ENCODE results near the gene RAB35. TPM values are rescaled to one million over a fixed set of nuclear protein-coding genes. Genes with fewer than 3 reads are reported as not detected.

The RAB35 gene
- total RNA-seq, 1 experiment from 2014 or later, result 57.9 TPM

DNA sequence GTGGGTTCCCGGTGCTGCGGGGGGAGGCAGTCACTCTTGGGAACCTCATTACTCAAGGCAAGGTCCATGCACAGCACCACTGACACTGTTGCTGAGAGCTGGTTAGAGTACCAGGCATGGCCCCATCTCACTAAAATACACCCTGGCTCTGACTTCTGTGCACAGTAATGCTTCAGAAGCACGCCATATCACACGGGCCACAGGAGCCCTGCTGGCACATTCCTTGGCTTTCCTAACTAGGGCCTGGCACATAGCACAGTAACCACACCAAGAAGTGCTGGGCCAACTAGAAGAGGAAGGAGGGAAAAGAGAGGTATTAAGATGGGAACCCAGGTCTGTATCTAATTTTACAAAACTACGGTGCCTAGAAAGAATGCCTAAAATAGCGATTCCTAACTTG lies 13.5 kb upstream of the RAB35 start:
- BruUV-seq (replicated peaks), result no TSS peak
- ChIA-PET CTCF (interaction anchor here (0.5 kb wide), 1 partner anchor 22 kb away, joined by 3 read pairs; no protein-coding TSS in a partner anchor), POLR2A (ENCODE audit: low non-redundant PET) (no interaction called here)
- TF ChIP-seq, protein P1, sequence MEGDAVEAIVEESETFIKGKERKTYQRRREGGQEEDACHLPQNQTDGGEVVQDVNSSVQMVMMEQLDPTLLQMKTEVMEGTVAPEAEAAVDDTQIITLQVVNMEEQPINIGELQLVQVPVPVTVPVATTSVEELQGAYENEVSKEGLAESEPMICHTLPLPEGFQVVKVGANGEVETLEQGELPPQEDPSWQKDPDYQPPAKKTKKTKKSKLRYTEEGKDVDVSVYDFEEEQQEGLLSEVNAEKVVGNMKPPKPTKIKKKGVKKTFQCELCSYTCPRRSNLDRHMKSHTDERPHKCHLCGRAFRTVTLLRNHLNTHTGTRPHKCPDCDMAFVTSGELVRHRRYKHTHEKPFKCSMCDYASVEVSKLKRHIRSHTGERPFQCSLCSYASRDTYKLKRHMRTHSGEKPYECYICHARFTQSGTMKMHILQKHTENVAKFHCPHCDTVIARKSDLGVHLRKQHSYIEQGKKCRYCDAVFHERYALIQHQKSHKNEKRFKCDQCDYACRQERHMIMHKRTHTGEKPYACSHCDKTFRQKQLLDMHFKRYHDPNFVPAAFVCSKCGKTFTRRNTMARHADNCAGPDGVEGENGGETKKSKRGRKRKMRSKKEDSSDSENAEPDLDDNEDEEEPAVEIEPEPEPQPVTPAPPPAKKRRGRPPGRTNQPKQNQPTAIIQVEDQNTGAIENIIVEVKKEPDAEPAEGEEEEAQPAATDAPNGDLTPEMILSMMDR (conservative IDR thresholded peaks at IDR 0.05; ENCODE audit: low read depth, low read length), result no peak
- no peak for TF ChIP-seq EZH2 (IDR thresholded peaks at IDR 0.05; ENCODE audit: borderline replicate concordance, low read depth, low read length, poor library complexity, severe bottlenecking)
- Histone ChIP-seq H3K9me3 (ENCODE audit: low read depth, low read length, poor library complexity, severe bottlenecking) (no peaks in the 10 kb centered on the region), H3K36me3 (ENCODE audit: insufficient read depth, low read length, poor library complexity, severe bottlenecking) (peaks cover 84% of the 10 kb centered on the region), H3K27me3 (replicated peaks; ENCODE audit: insufficient read depth, low read depth, low read length, poor library complexity) (no peaks in the 10 kb centered on the region), H3K4me3 (ENCODE audit: low read depth, low read length, poor library complexity, severe bottlenecking) (no peak overlapping the region), H3K4me1 (ENCODE audit: insufficient read depth, low read length, poor library complexity, severe bottlenecking) (no peaks in the 10 kb centered on the region), H3K27ac (ENCODE audit: low read depth, low read length, poor library complexity, severe bottlenecking) (no peak overlapping the region)
- DNase-seq (ENCODE audit: low spot score), result no peak
- intact Hi-C loops (cut with micrococcal nuclease; ENCODE audit: unreplicated experiment), result no loop called here

DNA sequence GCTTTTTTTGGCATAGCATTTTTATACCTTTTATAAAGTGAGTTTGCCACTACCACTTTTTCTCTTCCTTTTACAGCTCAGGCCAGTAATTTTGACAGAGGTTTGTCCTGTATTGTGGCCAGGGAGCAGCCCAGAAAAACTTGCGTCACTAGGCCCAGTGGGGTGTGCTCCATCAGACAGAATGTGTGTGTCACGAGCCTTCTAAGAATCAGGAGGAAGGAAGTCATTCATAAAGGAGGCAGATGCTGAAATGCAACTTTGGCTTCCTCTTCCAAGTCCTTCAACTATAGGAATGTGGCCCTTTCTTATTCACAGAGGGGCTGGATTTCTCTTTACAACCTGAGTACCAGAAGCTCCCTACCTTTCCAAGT lies 10.1 kb upstream of the RAB35 start:
- no peaks in the 10 kb centered on the region for H3K9me3 ChIP-seq (ENCODE audit: low read depth, low read length, poor library complexity, severe bottlenecking)
- no peaks in the 10 kb centered on the region for H3K27me3 ChIP-seq (replicated peaks; ENCODE audit: insufficient read depth, low read depth, low read length, poor library complexity)
- POLR2A ChIA-PET (ENCODE audit: low non-redundant PET), result interaction anchor here (0.6 kb wide), 1 partner anchor 48 kb away, joined by 6 read pairs; no protein-coding TSS in a partner anchor
- intact Hi-C loops (cut with micrococcal nuclease; ENCODE audit: unreplicated experiment), result no loop called here
- CTCF ChIA-PET, result no interaction called here
- peaks cover 51% of the 10 kb centered on the region for H3K36me3 ChIP-seq (ENCODE audit: insufficient read depth, low read length, poor library complexity, severe bottlenecking)
- H3K27ac ChIP-seq (ENCODE audit: low read depth, low read length, poor library complexity, severe bottlenecking), result peak overlapping the region; percentile 20
- DNase-seq (ENCODE audit: low spot score), result no peak
- no peaks in the 10 kb centered on the region for H3K4me1 ChIP-seq (ENCODE audit: insufficient read depth, low read length, poor library complexity, severe bottlenecking)
- no peak for TF ChIP-seq EZH2 (IDR thresholded peaks at IDR 0.05; ENCODE audit: borderline replicate concordance, low read depth, low read length, poor library complexity, severe bottlenecking)
- TF ChIP-seq, protein P1 (conservative IDR thresholded peaks at IDR 0.05; ENCODE audit: low read depth, low read length), result no peak
- H3K4me3 ChIP-seq (ENCODE audit: low read depth, low read length, poor library complexity, severe bottlenecking), result no peak overlapping the region
- BruUV-seq (replicated peaks), result no TSS peak

DNA sequence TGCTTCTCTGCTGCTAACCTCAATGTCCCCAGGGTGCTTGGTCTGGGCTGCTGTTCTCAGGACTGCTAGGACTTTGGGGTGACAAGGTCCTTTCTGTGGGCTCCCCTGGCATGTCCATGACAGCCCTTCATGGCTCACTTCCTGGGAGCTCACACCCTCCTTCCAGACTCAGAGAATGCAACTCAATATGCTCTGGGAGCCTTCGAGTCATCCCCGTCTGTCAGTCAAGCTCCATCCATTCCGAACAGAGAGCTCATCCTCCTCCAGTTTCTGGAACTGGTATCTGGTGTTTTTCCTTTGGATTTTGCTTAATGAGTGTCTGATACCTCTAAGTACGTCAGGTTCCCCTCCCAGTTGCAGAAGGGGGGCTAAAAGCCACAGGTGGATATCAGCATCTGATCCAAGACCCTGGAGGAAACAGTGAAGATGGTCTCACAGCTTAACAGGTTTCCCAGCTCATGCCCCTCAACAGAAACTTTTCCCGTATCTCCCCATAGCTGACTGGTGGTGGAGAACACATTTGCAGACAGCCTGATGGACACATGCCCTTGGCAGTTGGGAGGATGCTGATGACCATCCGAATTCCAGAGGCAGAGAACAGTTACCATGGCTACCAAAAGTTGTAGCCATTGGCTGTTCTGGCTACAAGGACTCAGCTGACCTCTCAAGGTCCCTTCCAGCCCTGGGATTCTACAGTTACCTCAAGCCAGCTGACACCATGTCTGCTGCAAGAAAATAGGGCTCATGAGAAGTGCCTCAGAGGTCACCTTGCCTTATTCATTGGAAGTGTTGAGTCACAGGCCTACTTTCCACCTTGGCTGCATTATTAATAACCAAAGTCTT lies 9.5 kb upstream of the RAB35 start:
- no peak for DNase-seq (ENCODE audit: low spot score)
- no peak overlapping the region for H3K27ac ChIP-seq (ENCODE audit: low read depth, low read length, poor library complexity, severe bottlenecking)
- H3K36me3 ChIP-seq (ENCODE audit: insufficient read depth, low read length, poor library complexity, severe bottlenecking), result peaks cover 44% of the 10 kb centered on the region
- no peaks in the 10 kb centered on the region for H3K4me1 ChIP-seq (ENCODE audit: insufficient read depth, low read length, poor library complexity, severe bottlenecking)
- TF ChIP-seq, protein P1 (conservative IDR thresholded peaks at IDR 0.05; ENCODE audit: low read depth, low read length), result no peak
- TF ChIP-seq EZH2 (IDR thresholded peaks at IDR 0.05; ENCODE audit: borderline replicate concordance, low read depth, low read length, poor library complexity, severe bottlenecking), result no peak
- intact Hi-C loops (cut with micrococcal nuclease; ENCODE audit: unreplicated experiment), result no loop called here
- BruUV-seq (replicated peaks), result no TSS peak
- no peak overlapping the region for H3K4me3 ChIP-seq (ENCODE audit: low read depth, low read length, poor library complexity, severe bottlenecking)
- no peaks in the 10 kb centered on the region for H3K27me3 ChIP-seq (replicated peaks; ENCODE audit: insufficient read depth, low read depth, low read length, poor library complexity)
- H3K9me3 ChIP-seq (ENCODE audit: low read depth, low read length, poor library complexity, severe bottlenecking), result no peaks in the 10 kb centered on the region
- POLR2A ChIA-PET (ENCODE audit: low non-redundant PET), result no interaction called here
- CTCF ChIA-PET, result no interaction called here

Measured in A673 (cell line).